ENCODE data around the gene GEMIN5. TPM values are rescaled to one million over a fixed set of nuclear protein-coding genes. Genes with fewer than 3 reads are reported as not detected.
A peak's percentile ranks its signal among the peaks of the same experiment; 100 is the strongest.

The GEMIN5 gene
- total and polyA plus RNA-seq, 2 of the 13 experiments (the other 11 are each of a cell fraction or from before 2014, with no cell fraction given) = 6.6 to 28.6 TPM

DNA sequence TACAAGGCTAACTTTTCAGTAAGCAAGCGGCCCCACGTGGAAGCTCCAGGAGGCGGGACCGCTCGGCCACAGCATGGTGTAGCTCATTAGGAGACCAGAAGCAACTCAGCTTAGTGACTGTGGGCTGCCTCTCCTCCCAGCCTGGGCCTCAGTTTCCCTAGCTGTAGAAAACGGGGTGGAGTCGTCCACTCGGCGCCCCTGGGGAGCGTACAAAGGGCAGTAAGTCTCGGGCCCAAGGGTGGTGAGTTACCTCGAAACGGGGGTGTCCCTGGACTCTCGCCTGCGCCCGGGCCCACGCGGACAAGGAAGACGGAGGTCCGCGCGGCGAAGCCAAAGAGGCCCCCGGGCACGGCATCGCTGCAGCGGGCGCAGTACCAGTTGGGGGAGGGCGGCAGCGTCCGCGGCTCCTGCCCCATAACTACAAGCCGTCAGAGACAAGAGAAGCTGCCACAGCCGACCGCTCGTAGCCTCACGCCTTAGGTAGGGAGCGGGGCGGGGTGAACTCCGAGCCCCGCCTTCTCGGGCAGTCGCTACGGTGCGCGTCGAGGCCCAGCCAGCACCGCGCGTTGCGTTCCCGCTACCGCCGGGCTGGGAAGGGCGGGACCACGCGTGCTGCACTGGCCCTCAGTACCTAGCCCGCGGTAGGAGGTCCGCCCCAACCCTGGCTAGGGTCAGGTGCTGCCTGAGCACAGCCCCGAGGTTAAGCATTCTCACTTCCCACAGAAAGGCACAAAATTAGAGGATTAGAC, at the start of gene GEMIN5 (continued):
- TF ChIP-seq ZBTB20 (CRISPR knock-in tag; IDR thresholded peaks at IDR 0.05; ENCODE audit: borderline replicate concordance, low read depth) (no peak), ZNF282 (IDR thresholded peaks at IDR 0.05; ENCODE audit: partially characterized antibody) (no peak), ZNF891 (CRISPR knock-in tag; IDR thresholded peaks at IDR 0.05) (no peak; the same call in 1 of the 2 replicates), ISX (CRISPR knock-in tag; conservative IDR thresholded peaks at IDR 0.05) (no peak), DR1 (CRISPR knock-in tag; IDR thresholded peaks at IDR 0.05) (peak; percentile 78; the same call in 1 of the 2 replicates), ZNF660 (CRISPR knock-in tag; IDR thresholded peaks at IDR 0.05; ENCODE audit: borderline replicate concordance, low read depth) (0 out of 2 replicates have a peak, but pooled peaks have one; percentile 49), ZNF558 (CRISPR knock-in tag; IDR thresholded peaks at IDR 0.05; ENCODE audit: borderline replicate concordance) (0 out of 2 replicates have a peak, but pooled peaks have one; percentile 84), KLF12 (CRISPR knock-in tag; IDR thresholded peaks at IDR 0.05; ENCODE audit: borderline replicate concordance) (peak; percentile 86; the same call in 1 of the 2 replicates), ZNF614 (CRISPR knock-in tag; IDR thresholded peaks at IDR 0.05; ENCODE audit: borderline replicate concordance) (peak; percentile 69; the same call in 1 of the 2 replicates), FOXA3 (CRISPR knock-in tag; IDR thresholded peaks at IDR 0.05) (peak; percentile 51; the same call in 1 of the 2 replicates), HMG20B (CRISPR knock-in tag; conservative IDR thresholded peaks at IDR 0.05) (0 out of 2 replicates have a peak, but pooled peaks have one; percentile 12), RXRB (CRISPR knock-in tag; IDR thresholded peaks at IDR 0.05; ENCODE audit: borderline replicate concordance) (peak; percentile 67; the same call in 1 of the 2 replicates), RBM22 (optimal IDR thresholded peaks at IDR 0.05; ENCODE audit: low read length) (no peak), ZNF326 (CRISPR knock-in tag; IDR thresholded peaks at IDR 0.05; ENCODE audit: borderline replicate concordance) (no peak), PRPF4 (IDR thresholded peaks at IDR 0.05; ENCODE audit: low read depth, low read length, poor library complexity, severe bottlenecking) (no peak), SMAD1 (CRISPR knock-in tag; IDR thresholded peaks at IDR 0.05; ENCODE audit: borderline replicate concordance, low read depth) (peak; percentile 72; the same call in 1 of the 2 replicates), RARG (CRISPR knock-in tag; IDR thresholded peaks at IDR 0.05; ENCODE audit: low read depth) (no peak)
- TF ChIP-seq, protein P1, sequence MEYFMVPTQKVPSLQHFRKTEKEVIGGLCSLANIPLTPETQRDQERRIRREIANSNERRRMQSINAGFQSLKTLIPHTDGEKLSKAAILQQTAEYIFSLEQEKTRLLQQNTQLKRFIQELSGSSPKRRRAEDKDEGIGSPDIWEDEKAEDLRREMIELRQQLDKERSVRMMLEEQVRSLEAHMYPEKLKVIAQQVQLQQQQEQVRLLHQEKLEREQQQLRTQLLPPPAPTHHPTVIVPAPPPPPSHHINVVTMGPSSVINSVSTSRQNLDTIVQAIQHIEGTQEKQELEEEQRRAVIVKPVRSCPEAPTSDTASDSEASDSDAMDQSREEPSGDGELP (IDR thresholded peaks at IDR 0.05; ENCODE audit: borderline replicate concordance, low read depth) = peak; percentile 52; the same call in 1 of the 2 replicates
- TF ChIP-seq, protein P2, sequence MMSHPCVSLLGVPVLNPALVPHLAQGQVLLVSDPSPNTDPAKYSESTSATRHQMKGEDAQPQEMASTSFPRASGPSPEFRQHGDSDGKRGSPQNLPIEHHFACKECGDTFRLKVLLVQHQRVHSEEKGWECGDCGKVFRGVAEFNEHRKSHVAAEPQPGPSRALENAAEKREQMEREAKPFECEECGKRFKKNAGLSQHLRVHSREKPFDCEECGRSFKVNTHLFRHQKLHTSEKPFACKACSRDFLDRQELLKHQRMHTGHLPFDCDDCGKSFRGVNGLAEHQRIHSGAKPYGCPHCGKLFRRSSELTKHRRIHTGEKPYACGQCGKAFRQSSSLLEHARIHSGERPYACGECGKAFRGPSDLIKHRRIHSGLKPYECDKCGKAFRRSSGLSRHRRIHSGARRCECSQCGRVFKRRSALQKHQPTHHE (CRISPR knock-in tag; IDR thresholded peaks at IDR 0.05; ENCODE audit: borderline replicate concordance) = no peak
- TF ChIP-seq, protein P3, sequence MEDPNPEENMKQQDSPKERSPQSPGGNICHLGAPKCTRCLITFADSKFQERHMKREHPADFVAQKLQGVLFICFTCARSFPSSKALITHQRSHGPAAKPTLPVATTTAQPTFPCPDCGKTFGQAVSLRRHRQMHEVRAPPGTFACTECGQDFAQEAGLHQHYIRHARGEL (CRISPR knock-in tag; IDR thresholded peaks at IDR 0.05) = 0 out of 2 replicates have a peak, but pooled peaks have one; percentile 27
- TF ChIP-seq, protein P4, sequence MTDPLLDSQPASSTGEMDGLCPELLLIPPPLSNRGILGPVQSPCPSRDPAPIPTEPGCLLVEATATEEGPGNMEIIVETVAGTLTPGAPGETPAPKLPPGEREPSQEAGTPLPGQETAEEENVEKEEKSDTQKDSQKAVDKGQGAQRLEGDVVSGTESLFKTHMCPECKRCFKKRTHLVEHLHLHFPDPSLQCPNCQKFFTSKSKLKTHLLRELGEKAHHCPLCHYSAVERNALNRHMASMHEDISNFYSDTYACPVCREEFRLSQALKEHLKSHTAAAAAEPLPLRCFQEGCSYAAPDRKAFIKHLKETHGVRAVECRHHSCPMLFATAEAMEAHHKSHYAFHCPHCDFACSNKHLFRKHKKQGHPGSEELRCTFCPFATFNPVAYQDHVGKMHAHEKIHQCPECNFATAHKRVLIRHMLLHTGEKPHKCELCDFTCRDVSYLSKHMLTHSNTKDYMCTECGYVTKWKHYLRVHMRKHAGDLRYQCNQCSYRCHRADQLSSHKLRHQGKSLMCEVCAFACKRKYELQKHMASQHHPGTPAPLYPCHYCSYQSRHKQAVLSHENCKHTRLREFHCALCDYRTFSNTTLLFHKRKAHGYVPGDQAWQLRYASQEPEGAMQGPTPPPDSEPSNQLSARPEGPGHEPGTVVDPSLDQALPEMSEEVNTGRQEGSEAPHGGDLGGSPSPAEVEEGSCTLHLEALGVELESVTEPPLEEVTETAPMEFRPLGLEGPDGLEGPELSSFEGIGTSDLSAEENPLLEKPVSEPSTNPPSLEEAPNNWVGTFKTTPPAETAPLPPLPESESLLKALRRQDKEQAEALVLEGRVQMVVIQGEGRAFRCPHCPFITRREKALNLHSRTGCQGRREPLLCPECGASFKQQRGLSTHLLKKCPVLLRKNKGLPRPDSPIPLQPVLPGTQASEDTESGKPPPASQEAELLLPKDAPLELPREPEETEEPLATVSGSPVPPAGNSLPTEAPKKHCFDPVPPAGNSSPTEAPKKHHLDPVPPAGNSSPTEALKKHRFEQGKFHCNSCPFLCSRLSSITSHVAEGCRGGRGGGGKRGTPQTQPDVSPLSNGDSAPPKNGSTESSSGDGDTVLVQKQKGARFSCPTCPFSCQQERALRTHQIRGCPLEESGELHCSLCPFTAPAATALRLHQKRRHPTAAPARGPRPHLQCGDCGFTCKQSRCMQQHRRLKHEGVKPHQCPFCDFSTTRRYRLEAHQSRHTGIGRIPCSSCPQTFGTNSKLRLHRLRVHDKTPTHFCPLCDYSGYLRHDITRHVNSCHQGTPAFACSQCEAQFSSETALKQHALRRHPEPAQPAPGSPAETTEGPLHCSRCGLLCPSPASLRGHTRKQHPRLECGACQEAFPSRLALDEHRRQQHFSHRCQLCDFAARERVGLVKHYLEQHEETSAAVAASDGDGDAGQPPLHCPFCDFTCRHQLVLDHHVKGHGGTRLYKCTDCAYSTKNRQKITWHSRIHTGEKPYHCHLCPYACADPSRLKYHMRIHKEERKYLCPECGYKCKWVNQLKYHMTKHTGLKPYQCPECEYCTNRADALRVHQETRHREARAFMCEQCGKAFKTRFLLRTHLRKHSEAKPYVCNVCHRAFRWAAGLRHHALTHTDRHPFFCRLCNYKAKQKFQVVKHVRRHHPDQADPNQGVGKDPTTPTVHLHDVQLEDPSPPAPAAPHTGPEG (CRISPR knock-in tag; IDR thresholded peaks at IDR 0.05) = peak; percentile 74

Measured in HepG2 (cell line).